HepG2 (cell line): ENCODE measurements around the gene SDC3. TPM values are rescaled to one million over a fixed set of nuclear protein-coding genes. Genes with fewer than 3 reads are reported as not detected.

ENCODE experiments used
- ATAC-seq: fragments of 200-7000 bp; cut with Tn5 transposase; 3 replicates; pipeline ENCODE4 v1.9.1; 2020; ENCODE audit warnings: mild to moderate bottlenecking, moderate library complexity
- BruUV-seq: library from RNA; stranded (reverse); fragments of 400-500 nt; replicated peaks from 2 replicates; lab custom pipeline; 2021; lab: Mats Ljungman, UMichigan
- CTCF ChIA-PET: fragments of 300-600 bp; formaldehyde crosslinking; extraction: SDS; loops from one replicate; lab custom pipeline; 2021; ENCODE audit warnings: low total read pairs, inconsistent platforms, low intra/inter-chr PET ratio; lab: Yijun Ruan, JAX
- POLR2A ChIA-PET: fragments of 350-600 bp; sonication (Branson Sonifier 250); formaldehyde crosslinking; loops from one replicate; lab custom pipeline; 2020; ENCODE audit warnings: antibody characterized with exemption, inconsistent platforms; lab: Yijun Ruan, JAX
- DNase-seq: peaks from one replicate; pipeline ENCODE4 v3.0.0-alpha.2; 2015; ENCODE audit warnings: low spot score
- FAIRE-seq: peaks from 3 replicates; lab custom pipeline; 2011; peaks lifted over from hg19 to GRCh38; lab: Jason Lieb, UNC
- H2AFZ ChIP-seq: one replicate; pipeline ENCODE4 v1.6.1; 2011; ENCODE audit warnings: low read length, inconsistent platforms
- H3K27ac ChIP-seq: fragments of 300-600 bp; 3 replicates; pipeline ENCODE4 v1.8.0; 2011; ENCODE audit warnings: mixed run types, mild to moderate bottlenecking, mixed read lengths, low read length, inconsistent platforms; ENCODE audit not compliant: insufficient read depth; ENCODE audit errors: extremely low read length
- H3K27me3 ChIP-seq, 2 experiments: fragments of 200-600 bp in 1 of 2; 2 replicates in 1 of 2; 3 replicates in 1 of 2; pipeline versions ENCODE4 v1.6.0 to v1.8.0; 2011; ENCODE audit warnings: low read length in 2 of 2, mild to moderate bottlenecking in 2 of 2, moderate library complexity in 2 of 2, inconsistent platforms in 1 of 2; ENCODE audit not compliant: insufficient read depth in 2 of 2, control insufficient read depth in 1 of 2
- H3K36me3 ChIP-seq, 2 experiments: fragments of 200-600 bp in 1 of 2; replicated peaks in 1 of 2; 2 replicates in 1 of 2; 3 replicates in 1 of 2; pipeline versions ENCODE4 v1.5.1 to v1.8.0; 2011; ENCODE audit warnings: low read length in 2 of 2, inconsistent platforms in 1 of 2; ENCODE audit not compliant: insufficient read depth in 2 of 2, control insufficient read depth in 1 of 2
- H3K4me1 ChIP-seq: 2 replicates; pipeline ENCODE4 v1.5.1; 2012; ENCODE audit warnings: low read length, inconsistent platforms; ENCODE audit not compliant: insufficient read depth
- H3K4me2 ChIP-seq: 2 replicates; pipeline ENCODE4 v1.6.0; 2011; ENCODE audit warnings: low read depth, low read length, inconsistent platforms
- H3K4me3 ChIP-seq, 3 experiments: fragments of 200-600 bp in 1 of 3; sonication (generic), shearing (Covaris generic) in 1 of 3; replicated peaks in 1 of 3; 2 replicates each; pipeline ENCODE4 v1.5.1; 2011 to 2016; ENCODE audit warnings: low read length in 3 of 3, inconsistent platforms in 2 of 3, low read depth in 2 of 3, mild to moderate bottlenecking in 2 of 3, control low read depth in 1 of 3, mixed read lengths in 1 of 3; ENCODE audit not compliant: insufficient read depth in 1 of 3
- H3K79me2 ChIP-seq: one replicate; pipeline ENCODE4 v1.6.1; 2011; ENCODE audit warnings: low read length, inconsistent platforms; ENCODE audit not compliant: insufficient read depth
- H3K9ac ChIP-seq: 2 replicates; pipeline ENCODE4 v1.6.0; 2011; ENCODE audit warnings: mild to moderate bottlenecking, low read depth, low read length, inconsistent platforms; ENCODE audit not compliant: insufficient read depth
- H3K9me3 ChIP-seq: 2 replicates; pipeline ENCODE4 v1.5.1; 2012; ENCODE audit warnings: mild to moderate bottlenecking, low read length
- H4K20me1 ChIP-seq: 2 replicates; pipeline ENCODE4 v1.6.0; 2011; ENCODE audit warnings: inconsistent platforms, mild to moderate bottlenecking, low read length, moderate library complexity; ENCODE audit not compliant: insufficient read depth
- BRD4 ChIP-seq: sonication (generic); formaldehyde crosslinking; IDR thresholded peaks from 2 replicates; pipeline ENCODE4 v1.4.0; 2020; ENCODE audit warnings: missing genetic modification reagents
- KDM2A ChIP-seq: sonication (generic); formaldehyde crosslinking; IDR thresholded peaks from 2 replicates; pipeline ENCODE4 v1.4.0; 2020; ENCODE audit warnings: low read depth, missing genetic modification reagents, borderline replicate concordance
- NFE2L1 ChIP-seq: sonication (generic); formaldehyde crosslinking; IDR thresholded peaks from 2 replicates; pipeline ENCODE4 v1.4.0; 2020; ENCODE audit warnings: missing genetic modification reagents, mild to moderate bottlenecking, borderline replicate concordance
- SMAD3 ChIP-seq: sonication (generic); formaldehyde crosslinking; IDR thresholded peaks from 2 replicates; pipeline ENCODE4 v1.4.0; 2020; ENCODE audit warnings: missing genetic modification reagents
- TAF1 ChIP-seq: sonication (generic); formaldehyde crosslinking; IDR thresholded peaks from 2 replicates; pipeline ENCODE4 v1.4.0; 2020; ENCODE audit warnings: missing genetic modification reagents
- ZFY ChIP-seq: sonication (generic); formaldehyde crosslinking; IDR thresholded peaks from 2 replicates; pipeline ENCODE4 v1.4.0; 2020; ENCODE audit warnings: missing genetic modification reagents
- ZNF614 ChIP-seq: IDR thresholded peaks from 2 replicates; pipeline ENCODE4 v1.6.1; 2018; ENCODE audit warnings: missing biosample characterization, missing genetic modification reagents, inconsistent platforms, borderline replicate concordance
- ZNF7 ChIP-seq: IDR thresholded peaks from 2 replicates; pipeline ENCODE4 v1.6.1; 2016; ENCODE audit warnings: missing biosample characterization, missing genetic modification reagents
- ZNF709 ChIP-seq: sonication (generic); formaldehyde crosslinking; IDR thresholded peaks from 2 replicates; pipeline ENCODE4 v1.5.0; 2020; ENCODE audit warnings: mild to moderate bottlenecking, missing genetic modification reagents
- ZNF747 ChIP-seq: sonication (generic); formaldehyde crosslinking; IDR thresholded peaks from 2 replicates; pipeline ENCODE4 v1.8.1; 2023; ENCODE audit warnings: missing genetic modification reagents, mild to moderate bottlenecking, borderline replicate concordance
- ZSCAN31 ChIP-seq: sonication (generic); formaldehyde crosslinking; IDR thresholded peaks from 2 replicates; pipeline ENCODE4 v1.5.0; 2020; ENCODE audit warnings: low read depth, mild to moderate bottlenecking, missing genetic modification reagents
- WGBS: methylation state at CpG from one replicate; pipeline ENCODE4 v1.1.6; 2017; ENCODE audit warnings: low lambda C conversion rate; 5-methylcytosine and 5-hydroxymethylcytosine counted together
- in situ Hi-C: cut with HindIII; loops from 2 replicates; pipeline ENCODE4 v1.10.0; 2017; ENCODE audit warnings: low pct_unique_long_range_greater_than_20kb; ENCODE audit not compliant: extremely low pct_ligation_motif_present
- intact Hi-C: fragments of 100-400 bp; cut with micrococcal nuclease; formaldehyde crosslinking; loops from one replicate; pipeline ENCODE4 v1.10.0; 2022; ENCODE audit not compliant: unreplicated experiment
- polyA plus RNA-seq, 8 experiments: library from polyadenylated mRNA; depleted of rRNA in 3 of 8; stranded (reverse) in 7 of 8; unstranded in 1 of 8; fragments of >200 nt; fragmentation: Illumina TruSeq in 4 of 8; extraction: Trizol in 4 of 8; gene quantifications; 2 replicates each; pipeline versions ENCODE4 v1.2.1 to v1.2.3, GENCODE V29; 2011 to 2016; ENCODE audit warnings: low read depth in 4 of 8, missing spikeins in 1 of 8, mixed read lengths in 1 of 8; ENCODE audit not compliant: insufficient read depth in 1 of 8
- total RNA-seq, 5 experiments: library from RNA; depleted of rRNA; stranded (reverse); fragments of >200 nt; fragmentation: Illumina TruSeq; extraction: Trizol; gene quantifications; 2 replicates each; pipeline ENCODE4 v1.2.3, GENCODE V29; 2016; ENCODE audit warnings: low read depth in 1 of 5

Gene SDC3
- total and polyA plus RNA-seq, 2 of the 13 experiments (the other 11 are each of a cell fraction or from before 2014, with no cell fraction given): 0.49 to 0.84 TPM

DNA sequence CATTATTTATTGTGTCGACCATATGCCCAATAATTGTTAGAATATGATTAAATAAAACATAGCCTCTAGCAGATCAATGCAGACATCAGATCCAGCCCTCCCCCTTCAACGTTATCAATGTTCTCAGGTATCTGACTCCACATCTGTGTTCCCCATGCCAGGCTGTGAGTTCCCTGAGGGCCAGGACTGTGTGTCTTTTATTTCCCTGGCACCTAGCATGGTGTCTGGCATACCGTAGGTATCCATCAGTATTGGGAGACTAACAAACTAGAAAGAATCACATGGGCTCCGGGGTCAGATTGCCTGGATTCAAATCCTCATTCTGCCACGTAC lies 48.3 kb downstream of the SDC3 start:
- FAIRE-seq: no peak
- POLR2A ChIA-PET: no interaction called here

DNA sequence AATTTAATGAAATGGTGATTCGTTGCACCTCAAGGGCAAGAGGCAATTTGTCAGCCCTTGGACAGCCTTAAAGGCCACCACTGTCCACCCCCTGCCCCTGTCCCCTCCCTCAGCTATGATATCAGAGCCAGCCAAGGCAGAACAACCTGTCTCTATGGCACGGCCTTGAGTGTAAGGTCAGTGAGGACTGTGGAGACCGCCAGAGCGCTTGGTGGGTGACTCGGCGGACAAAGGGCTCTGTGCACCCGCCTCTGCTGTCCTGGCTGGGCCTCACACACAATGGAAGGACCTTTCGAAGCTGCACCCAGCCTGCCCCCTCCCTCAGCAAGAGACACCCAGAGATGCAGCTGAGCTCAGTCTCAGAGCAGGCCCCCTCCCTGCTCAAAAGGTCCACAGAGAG lies 50.6 kb downstream of the SDC3 start:
- intact Hi-C loops: no loop called here
- in situ Hi-C loops: no loop called here
- Histone ChIP-seq H3K9ac (no peak overlapping the region), H3K4me2 (no peak overlapping the region), H4K20me1 (no peaks in the 10 kb centered on the region)
- no TSS peak for BruUV-seq
- ATAC-seq: no peak
- WGBS: 12% methylated on average over 5 of the region's 8 CpGs
- TF ChIP-seq ZNF7 (CRISPR knock-in tag) (no peak), NFE2L1 (CRISPR knock-in tag) (no peak), KDM2A (CRISPR knock-in tag) (no peak), ZNF747 (CRISPR knock-in tag) (no peak), SMAD3 (CRISPR knock-in tag) (no peak), ZNF709 (CRISPR knock-in tag) (no peak)
- TF ChIP-seq, all 625 proteins: peak for 0
- Histone ChIP-seq H3K4me1 (peaks cover 14% of the 10 kb centered on the region), H2AFZ (no peak overlapping the region), H3K27me3 (peaks cover 2 to 9% of the 10 kb centered on the region in 2 experiments; a peak in 2 of 5 replicates), H3K36me3 (no peaks in the 10 kb centered on the region), H3K27ac (no peak overlapping the region), H3K79me2 (no peaks in the 10 kb centered on the region), H3K4me3 (no peak overlapping the region), H3K9me3 (no peaks in the 10 kb centered on the region)
- DNase-seq (no peak), FAIRE-seq (no peak)
- POLR2A ChIA-PET: no interaction called here
- CTCF ChIA-PET: no interaction called here

More for the DNA sequence above, 48.3 kb downstream of the SDC3 start:
- peaks cover 0 to 13% of the 10 kb centered on the region in 2 experiments; a peak in 1 of 5 replicates for H3K27me3 ChIP-seq
- no peak overlapping the region for H3K4me3 ChIP-seq
- no peak overlapping the region for H2AFZ ChIP-seq
- H3K79me2 ChIP-seq: no peaks in the 10 kb centered on the region
- no peak for TF ChIP-seq ZSCAN31 (CRISPR knock-in tag)
- TF ChIP-seq ZNF614 (CRISPR knock-in tag): no peak
- no peak for TF ChIP-seq ZFY (CRISPR knock-in tag)
- TF ChIP-seq BRD4 (CRISPR knock-in tag): no peak
- no peak for TF ChIP-seq TAF1 (CRISPR knock-in tag)
- no peaks in the 10 kb centered on the region for H3K9me3 ChIP-seq
- no peak overlapping the region for H3K4me2 ChIP-seq
- no TSS peak for BruUV-seq
- H3K36me3 ChIP-seq: no peaks in the 10 kb centered on the region
- 2% methylated on average over 5 of the region's 5 CpGs for WGBS
- no peak for ATAC-seq
- no peak for DNase-seq
- no peak overlapping the region for H3K27ac ChIP-seq
- no peaks in the 10 kb centered on the region for H4K20me1 ChIP-seq
- H3K9ac ChIP-seq: no peak overlapping the region
- CTCF ChIA-PET: no interaction called here
- H3K4me1 ChIP-seq: no peaks in the 10 kb centered on the region
- intact Hi-C loops (no loop called here), in situ Hi-C loops (no loop called here)
